Activated gamma-delta T cell treated with anti-CD3 and anti-CD28 coated beads, Interleukin-2, amount 50 U/mL, for 16 hours (primary cell): Measurements from ENCODE around the gene MRPL42.
"Not testable (repeated sequence)": the region's sequence is repeated elsewhere in the genome, so short reads cannot be mapped to it uniquely, and the experiment has no call there.

Source experiments
- DNase-seq: peaks from one replicate; pipeline ENCODE4 v3.0.0-alpha.2; 2020; ENCODE audit warnings: low read depth

Gene MRPL42

GRCh38 chr12:93447555-93448290, 19.6 kb upstream of the MRPL42 start:
- no peak for DNase-seq

DNA sequence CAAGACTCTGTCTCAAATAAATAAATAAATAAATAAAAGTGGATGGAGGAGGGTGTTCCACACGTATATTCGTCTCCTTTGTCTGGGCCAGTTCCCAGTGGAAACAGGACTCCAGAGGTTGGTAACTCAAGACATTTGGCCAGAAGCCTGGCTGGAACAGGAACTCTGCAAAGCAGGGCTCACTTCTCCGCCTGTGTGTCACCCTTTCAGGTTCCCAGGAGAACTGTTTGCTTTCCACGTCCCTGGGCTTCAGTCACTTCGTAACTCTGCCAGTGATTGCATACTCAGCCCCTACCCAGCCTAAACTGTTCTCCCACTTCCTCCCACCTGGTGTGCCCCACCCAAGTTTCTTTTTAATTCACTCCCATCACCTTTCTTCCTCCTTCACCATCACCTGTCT, 18.5 kb upstream of the MRPL42 start:
- DNase-seq: no peak

DNA sequence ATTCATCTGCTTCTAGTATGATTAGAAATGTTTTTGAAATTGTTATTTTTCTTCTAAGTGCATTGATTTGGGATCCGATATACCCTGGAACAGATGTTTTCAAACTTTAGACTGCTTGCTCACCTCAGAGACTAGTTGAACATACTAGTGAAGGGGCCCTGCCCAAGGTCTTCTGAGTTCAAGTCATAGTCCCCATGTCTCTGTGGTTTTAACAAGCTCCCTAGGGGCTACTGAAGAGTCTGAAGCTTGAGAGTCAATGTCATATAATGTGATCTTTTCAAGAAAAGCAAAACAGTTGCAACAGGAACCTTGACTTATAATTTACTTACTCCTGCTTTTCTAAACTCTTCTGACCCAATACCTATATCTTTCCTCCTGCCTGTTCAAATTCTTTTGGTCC, 18.0 kb upstream of the MRPL42 start:
- DNase-seq: no peak

DNA sequence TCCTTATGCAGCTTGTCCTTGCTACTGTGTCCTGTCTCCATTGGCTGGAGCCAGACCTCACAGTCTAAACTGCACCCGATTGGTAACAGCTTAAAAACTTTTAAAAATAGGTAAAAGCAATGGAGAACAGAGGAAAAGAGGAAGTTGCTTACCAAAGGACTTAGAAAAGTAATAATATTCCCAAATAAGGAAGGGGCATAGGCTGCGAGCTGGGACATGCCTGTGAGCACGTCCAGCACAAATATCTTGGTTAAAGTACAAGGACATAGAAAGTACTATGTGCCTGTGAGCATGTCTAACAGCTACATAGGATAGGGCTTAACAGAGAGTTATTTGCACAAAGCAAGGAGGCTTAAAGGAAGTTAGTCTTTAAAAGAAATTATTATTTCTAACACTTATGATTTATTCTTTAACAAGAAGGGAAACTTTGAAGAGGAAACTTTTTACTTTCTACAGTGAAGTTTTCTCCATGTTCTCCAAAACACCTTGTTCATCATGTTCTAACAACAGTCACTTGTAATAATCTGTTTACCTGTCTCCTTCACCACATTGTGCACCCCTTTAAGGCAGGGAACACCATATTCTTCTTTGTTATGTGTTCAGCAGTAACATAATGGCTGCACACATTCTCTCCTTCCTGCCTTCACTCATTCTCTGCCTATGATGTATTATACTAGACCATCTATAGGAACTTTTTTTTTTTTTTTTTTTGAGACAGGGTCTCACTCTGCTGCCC, 15.7 kb upstream of the MRPL42 start:
- DNase-seq: no peak

- no peak for DNase-seq
These were observed 13.7 kb upstream of the MRPL42 start for GRCh38 chr12:93453633-93454032.

GRCh38 chr12:93456077-93456476, 11.2 kb upstream of the MRPL42 start:
- no peak for DNase-seq

DNA sequence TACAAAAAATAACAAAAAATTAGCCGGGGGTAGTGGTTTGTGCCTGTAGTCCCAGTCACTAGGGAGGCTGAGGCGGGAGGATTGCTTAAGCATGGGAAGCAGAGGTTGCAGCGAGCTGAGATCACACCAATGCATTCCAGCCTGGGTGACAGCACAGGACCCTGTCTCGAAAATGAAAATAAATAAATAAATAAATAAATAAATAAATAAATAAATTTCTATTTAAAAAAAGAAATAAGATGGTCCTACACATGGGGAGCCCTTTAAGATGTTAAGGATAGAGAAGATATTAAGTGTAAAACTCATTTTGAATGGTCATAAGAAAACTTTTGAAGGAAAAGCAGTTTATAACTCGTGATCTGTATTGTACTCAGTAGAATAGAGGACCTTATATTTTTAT, 8.2 kb upstream of the MRPL42 start:
- no peak for DNase-seq

GRCh38 chr12:93460003-93460402, 7.3 kb upstream of the MRPL42 start:
- no peak for DNase-seq

- no peak for DNase-seq
These were observed 6.4 kb upstream of the MRPL42 start for GRCh38 chr12:93460902-93461301.

- no peak for DNase-seq
These were observed 5.8 kb upstream of the MRPL42 start for GRCh38 chr12:93461503-93461902.

DNA sequence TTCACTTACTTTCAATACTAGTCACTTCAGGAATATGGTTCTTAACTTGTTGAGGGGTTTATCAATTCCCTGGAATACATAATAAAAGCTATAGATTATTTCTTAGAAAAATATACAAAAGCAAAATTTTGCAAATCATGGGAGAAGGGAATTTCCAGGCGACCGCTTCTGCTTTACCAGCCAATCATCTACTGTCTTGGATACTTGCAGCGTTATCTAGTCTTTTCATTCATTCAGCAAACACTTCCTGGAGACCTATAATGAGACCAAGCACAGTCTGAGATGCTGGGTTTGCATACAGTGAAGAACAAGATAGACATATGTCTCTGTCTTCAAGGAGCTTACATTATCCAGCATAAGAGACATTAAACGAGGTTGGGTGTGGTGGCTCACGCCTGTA, 1.5 kb upstream of the MRPL42 start:
- no peak for DNase-seq

- no peak for DNase-seq
These were observed 526 bp upstream of the MRPL42 start for GRCh38 chr12:93466625-93467350.

- DNase-seq: no peak
These were observed 676 bp downstream of the MRPL42 start for GRCh38 chr12:93468008-93468371.

GRCh38 chr12:93469386-93469785, 2.1 kb downstream of the MRPL42 start:
- DNase-seq: no peak

DNA sequence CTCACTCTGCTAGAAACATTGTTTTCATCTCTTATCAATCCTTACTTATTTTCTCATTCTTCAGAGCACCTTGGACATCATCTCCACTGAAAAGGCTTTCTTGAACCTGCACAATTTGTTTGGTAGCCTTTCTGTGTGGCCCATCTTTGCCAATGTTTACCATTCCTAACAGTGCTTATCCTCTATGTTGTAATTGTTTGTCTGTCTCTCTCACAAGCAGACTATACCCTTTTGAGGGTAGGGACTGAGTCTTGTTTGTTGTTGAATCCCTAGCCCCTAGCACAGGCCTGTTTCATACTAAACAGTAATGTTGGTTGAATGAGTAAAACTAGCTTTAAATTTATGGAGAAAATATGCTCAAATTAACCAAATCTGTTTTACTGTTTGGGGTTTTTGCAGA, 9.2 kb downstream of the MRPL42 start:
- DNase-seq: no peak

- DNase-seq: no peak
These were observed 15.4 kb downstream of the MRPL42 start for GRCh38 chr12:93482721-93483120.

GRCh38 chr12:93483151-93483807, 16.0 kb downstream of the MRPL42 start:
- no peak for DNase-seq

- no peak for DNase-seq
These were observed 17.1 kb downstream of the MRPL42 start for GRCh38 chr12:93484315-93484981.

DNA sequence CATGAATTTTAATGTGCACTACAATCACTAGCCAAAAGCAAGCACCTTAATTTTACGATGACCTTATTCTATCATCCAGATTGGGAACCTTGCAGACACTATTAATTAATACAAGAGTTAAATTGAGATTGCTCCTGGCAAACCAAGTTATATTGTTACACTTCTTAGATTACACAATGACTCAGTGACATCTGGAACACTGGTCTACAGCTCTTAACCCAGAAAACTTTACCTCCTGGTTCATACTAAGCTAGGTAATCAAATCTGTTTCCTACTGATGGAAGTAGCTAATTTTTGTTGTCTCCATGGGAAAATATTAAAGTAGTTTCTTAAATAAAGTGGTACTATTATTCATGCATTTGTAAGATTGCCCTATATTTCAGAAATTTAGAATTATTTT, 25.5 kb downstream of the MRPL42 start:
- not testable (repeated sequence) for DNase-seq

DNA sequence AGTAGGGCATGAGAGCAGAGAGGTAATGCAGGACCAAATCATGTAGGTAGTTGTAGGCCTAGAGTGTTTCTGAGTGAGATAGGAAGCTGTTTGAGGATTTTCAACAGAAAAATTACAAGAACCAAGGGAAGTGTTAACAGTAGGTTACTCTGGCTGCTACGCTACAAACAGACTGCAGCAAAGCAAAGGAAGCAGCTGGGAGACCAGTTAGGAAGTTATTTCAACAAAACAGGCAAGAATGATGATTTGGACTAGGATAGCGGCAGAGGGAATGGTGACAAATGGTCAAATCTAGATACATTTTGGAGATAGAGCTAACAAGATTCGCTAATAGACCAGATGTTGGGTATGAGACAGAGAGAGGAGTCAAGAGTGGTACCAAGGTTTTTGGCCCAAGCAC, 26.8 kb downstream of the MRPL42 start:
- DNase-seq: no peak

DNA sequence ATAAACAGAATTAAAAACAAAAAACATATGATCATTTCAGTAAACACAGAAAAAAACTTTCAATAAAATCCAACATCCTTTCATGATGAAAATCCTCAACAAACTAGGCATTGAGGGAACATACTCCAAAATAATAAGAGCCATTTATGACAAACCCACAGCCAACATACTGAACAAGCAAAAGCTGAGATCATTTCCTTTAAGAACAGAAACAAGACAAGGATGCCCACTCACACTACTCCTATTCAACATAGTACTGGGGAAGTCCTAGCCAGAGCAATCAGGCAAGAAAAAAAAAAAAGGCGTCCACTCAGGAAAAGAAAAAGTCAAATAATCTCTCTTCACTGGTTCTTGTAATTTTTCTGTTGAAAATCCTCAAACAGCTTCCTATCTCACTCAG, 30.1 kb downstream of the MRPL42 start:
- DNase-seq: no peak

DNA sequence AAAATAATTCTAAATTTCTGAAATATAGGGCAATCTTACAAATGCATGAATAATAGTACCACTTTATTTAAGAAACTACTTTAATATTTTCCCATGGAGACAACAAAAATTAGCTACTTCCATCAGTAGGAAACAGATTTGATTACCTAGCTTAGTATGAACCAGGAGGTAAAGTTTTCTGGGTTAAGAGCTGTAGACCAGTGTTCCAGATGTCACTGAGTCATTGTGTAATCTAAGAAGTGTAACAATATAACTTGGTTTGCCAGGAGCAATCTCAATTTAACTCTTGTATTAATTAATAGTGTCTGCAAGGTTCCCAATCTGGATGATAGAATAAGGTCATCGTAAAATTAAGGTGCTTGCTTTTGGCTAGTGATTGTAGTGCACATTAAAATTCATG, 31.5 kb downstream of the MRPL42 start:
- not testable (repeated sequence) for DNase-seq
